ENCODE measurements around the gene PAPOLG. TPM values are rescaled to one million over a fixed set of nuclear protein-coding genes. Genes with fewer than 3 reads are reported as not detected.
"Not testable (repeated sequence)": the region's sequence is repeated elsewhere in the genome, so short reads cannot be mapped to it uniquely, and the experiment has no call there.

Gene PAPOLG
- total and polyA plus RNA-seq, 4 donors = 5.9 to 26.2 (median 6.9) TPM

GRCh38 chr2:60808330-60808801 lies 52.3 kb downstream of the PAPOLG start:
- 93 to 96% methylated on average over 16 of the region's 16 CpGs for WGBS, 2 donors
- ATAC-seq (ENCODE audit: insufficient read depth, low FRiP score) (no peak), DNase-seq (no peak)
- Histone ChIP-seq H3K27ac (ENCODE audit: low read depth in 1 of 2, low read length in 1 of 2) (no peak overlapping the region), H3K36me3 (ENCODE audit: control insufficient read depth in 4 of 4, insufficient read depth in 4 of 4, low read length in 4 of 4) (peaks cover 0 to 2% (median 0%) of the 10 kb centered on the region in 4 donors), H3K9ac (ENCODE audit: insufficient read depth in 1 of 2, low read length in 2 of 2) (no peak overlapping the region), H3K9me3 (ENCODE audit: control insufficient read depth in 4 of 4, insufficient read depth in 3 of 4, low read length in 3 of 4) (no peaks in the 10 kb centered on the region), H3K4me1 (ENCODE audit: control insufficient read depth in 5 of 5, insufficient read depth in 5 of 5, low read length in 5 of 5) (no peaks in the 10 kb centered on the region), H3K4me3 (no peak overlapping the region), H3K27me3 (ENCODE audit: control insufficient read depth in 3 of 3, insufficient read depth in 3 of 3, low read length in 2 of 3) (no peaks in the 10 kb centered on the region)
- no peak for TF ChIP-seq CTCF (IDR thresholded peaks at IDR 0.05; ENCODE audit: control extremely low read depth, extremely low read depth)

- no peak for ATAC-seq (ENCODE audit: insufficient read depth, low FRiP score)
- no peak for TF ChIP-seq CTCF (IDR thresholded peaks at IDR 0.05; ENCODE audit: control extremely low read depth, extremely low read depth)
- WGBS, 2 donors = 92 to 94% methylated on average over 14 of the region's 14 CpGs
These were observed 55.7 kb downstream of the PAPOLG start for GRCh38 chr2:60811491-60812375.

GRCh38 chr2:60817191-60817590 lies 61.1 kb downstream of the PAPOLG start:
- not testable (repeated sequence) for H3K36me3 ChIP-seq (ENCODE audit: control insufficient read depth in 4 of 4, insufficient read depth in 4 of 4, low read length in 4 of 4); H3K27ac ChIP-seq (ENCODE audit: low read depth in 1 of 2, low read length in 1 of 2); H3K4me3 ChIP-seq; H3K9me3 ChIP-seq (ENCODE audit: control insufficient read depth in 4 of 4, insufficient read depth in 3 of 4, low read length in 3 of 4); DNase-seq; H3K27me3 ChIP-seq (ENCODE audit: control insufficient read depth in 3 of 3, insufficient read depth in 3 of 3, low read length in 2 of 3); H3K4me1 ChIP-seq (ENCODE audit: control insufficient read depth in 5 of 5, insufficient read depth in 5 of 5, low read length in 5 of 5); H3K9ac ChIP-seq (ENCODE audit: insufficient read depth in 1 of 2, low read length in 2 of 2); ATAC-seq (ENCODE audit: insufficient read depth, low FRiP score)
- WGBS, 2 donors = 93 to 95% methylated on average over 9 of the region's 9 CpGs

More at GRCh38 chr2:60811491-60812375, 55.7 kb downstream of the PAPOLG start:
- no peaks in the 10 kb centered on the region for H3K27me3 ChIP-seq (ENCODE audit: control insufficient read depth in 3 of 3, insufficient read depth in 3 of 3, low read length in 2 of 3)
- no peak overlapping the region for H3K4me3 ChIP-seq
- no peaks in the 10 kb centered on the region for H3K36me3 ChIP-seq (ENCODE audit: control insufficient read depth in 4 of 4, insufficient read depth in 4 of 4, low read length in 4 of 4)
- H3K9me3 ChIP-seq (ENCODE audit: control insufficient read depth in 4 of 4, insufficient read depth in 3 of 4, low read length in 3 of 4) = no peaks in the 10 kb centered on the region
- peak in 1 of 3 donors; percentile 13 for DNase-seq
- no peak overlapping the region for H3K27ac ChIP-seq (ENCODE audit: low read depth in 1 of 2, low read length in 1 of 2)
- H3K9ac ChIP-seq (ENCODE audit: insufficient read depth in 1 of 2, low read length in 2 of 2) = no peak overlapping the region
- H3K4me1 ChIP-seq (ENCODE audit: control insufficient read depth in 5 of 5, insufficient read depth in 5 of 5, low read length in 5 of 5) = no peaks in the 10 kb centered on the region

GRCh38 chr2:60818272-60818671 lies 62.2 kb downstream of the PAPOLG start:
- no peaks in the 10 kb centered on the region for H3K4me1 ChIP-seq (ENCODE audit: control insufficient read depth in 5 of 5, insufficient read depth in 5 of 5, low read length in 5 of 5)
- no peak overlapping the region for H3K27ac ChIP-seq (ENCODE audit: low read depth in 1 of 2, low read length in 1 of 2)
- no peak for TF ChIP-seq CTCF (IDR thresholded peaks at IDR 0.05; ENCODE audit: control extremely low read depth, extremely low read depth)
- WGBS, 2 donors = 60 to 62% methylated on average over 4 of the region's 4 CpGs
- no peaks in the 10 kb centered on the region for H3K9me3 ChIP-seq (ENCODE audit: control insufficient read depth in 4 of 4, insufficient read depth in 3 of 4, low read length in 3 of 4)
- no peak for ATAC-seq (ENCODE audit: insufficient read depth, low FRiP score)
- no peak overlapping the region for H3K4me3 ChIP-seq
- no peaks in the 10 kb centered on the region for H3K36me3 ChIP-seq (ENCODE audit: control insufficient read depth in 4 of 4, insufficient read depth in 4 of 4, low read length in 4 of 4)
- H3K9ac ChIP-seq (ENCODE audit: insufficient read depth in 1 of 2, low read length in 2 of 2) = no peak overlapping the region
- DNase-seq = no peak
- no peaks in the 10 kb centered on the region for H3K27me3 ChIP-seq (ENCODE audit: control insufficient read depth in 3 of 3, insufficient read depth in 3 of 3, low read length in 2 of 3)
